ENCODE data around the gene MPPED1. TPM values are rescaled to one million over a fixed set of nuclear protein-coding genes. Genes with fewer than 3 reads are reported as not detected.

Gene MPPED1
- total RNA-seq, 1 experiment from 2014 or later = not detected

DNA sequence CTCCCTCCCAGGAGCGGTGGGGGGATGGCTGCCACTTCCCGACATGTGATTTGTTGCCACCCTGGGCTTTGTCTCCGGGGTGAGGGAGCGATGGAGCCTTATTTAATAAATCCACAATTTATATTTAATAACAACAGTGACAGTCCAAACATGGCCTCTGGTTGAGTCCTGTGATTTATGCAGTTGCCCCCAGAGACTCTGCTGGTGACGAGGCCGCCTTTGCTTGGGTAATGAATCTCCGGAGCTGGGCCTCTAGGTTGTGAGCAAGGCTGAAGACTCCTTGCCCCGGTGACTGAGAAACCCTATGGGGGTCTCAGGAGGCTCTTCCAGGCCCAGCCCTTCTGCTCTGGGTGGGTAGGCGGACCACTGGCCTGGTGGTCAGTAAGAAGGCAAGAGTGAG, 16.7 kb downstream of the MPPED1 start:
- DNase-seq (ENCODE audit: low read depth) = no peak

DNA sequence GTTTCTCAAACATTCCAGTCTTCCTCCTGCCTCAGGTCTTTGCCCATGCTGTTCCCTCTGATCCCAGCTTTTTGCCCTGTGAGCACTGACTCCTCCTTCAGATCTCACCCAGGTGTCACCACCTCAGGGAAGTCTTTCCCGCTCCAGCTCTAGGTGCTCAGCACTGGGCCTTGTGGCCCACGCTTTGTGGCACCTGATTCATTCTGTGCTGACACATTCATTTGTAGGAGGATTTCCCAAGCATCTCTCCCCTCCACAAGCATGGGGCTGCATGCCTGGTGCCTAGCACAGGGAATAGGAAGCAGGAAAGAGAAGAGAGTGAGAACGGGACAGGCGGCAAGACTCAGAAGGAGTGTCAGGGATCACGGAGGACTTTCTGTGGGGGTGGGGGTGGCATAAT, 17.6 kb downstream of the MPPED1 start:
- no peak for DNase-seq (ENCODE audit: low read depth)

DNA sequence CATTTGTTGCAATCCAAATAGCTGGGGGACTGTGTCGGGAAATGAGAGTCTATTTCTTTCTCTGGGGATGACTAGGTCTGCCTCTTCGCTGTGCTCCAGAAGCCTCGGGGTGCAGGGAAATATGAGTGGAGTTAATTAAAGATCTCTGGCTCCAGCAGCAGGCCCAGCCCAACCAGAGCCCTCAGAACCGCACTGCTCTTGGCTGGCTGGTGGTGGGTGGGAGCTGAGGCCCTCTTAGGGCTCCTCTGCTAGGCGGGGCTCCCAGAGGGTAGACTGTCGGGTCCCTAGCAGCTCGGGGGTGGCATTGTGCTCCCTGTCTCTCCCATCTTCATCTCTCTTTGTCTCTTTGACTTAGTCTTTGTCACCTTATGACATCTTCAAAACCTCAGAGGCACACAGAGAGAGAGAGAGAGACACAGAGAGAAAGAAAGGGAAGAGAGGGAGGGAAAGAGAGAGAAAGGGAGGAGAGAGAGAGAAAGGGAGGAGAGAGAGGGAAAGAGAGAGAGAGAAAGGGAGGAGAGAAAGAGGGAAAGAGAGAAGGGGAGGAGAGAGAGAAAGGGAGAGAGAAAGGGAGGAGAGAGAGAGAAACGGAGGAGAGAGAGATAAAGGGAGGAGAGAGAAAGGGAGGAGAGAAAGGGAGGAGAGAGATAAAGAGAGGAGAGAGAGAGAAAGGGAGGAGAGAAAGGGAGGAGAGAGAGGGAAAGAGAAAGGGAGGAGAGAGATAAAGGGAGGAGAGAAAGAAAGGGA, 20.2 kb downstream of the MPPED1 start:
- DNase-seq (ENCODE audit: low read depth) = no peak

DNA sequence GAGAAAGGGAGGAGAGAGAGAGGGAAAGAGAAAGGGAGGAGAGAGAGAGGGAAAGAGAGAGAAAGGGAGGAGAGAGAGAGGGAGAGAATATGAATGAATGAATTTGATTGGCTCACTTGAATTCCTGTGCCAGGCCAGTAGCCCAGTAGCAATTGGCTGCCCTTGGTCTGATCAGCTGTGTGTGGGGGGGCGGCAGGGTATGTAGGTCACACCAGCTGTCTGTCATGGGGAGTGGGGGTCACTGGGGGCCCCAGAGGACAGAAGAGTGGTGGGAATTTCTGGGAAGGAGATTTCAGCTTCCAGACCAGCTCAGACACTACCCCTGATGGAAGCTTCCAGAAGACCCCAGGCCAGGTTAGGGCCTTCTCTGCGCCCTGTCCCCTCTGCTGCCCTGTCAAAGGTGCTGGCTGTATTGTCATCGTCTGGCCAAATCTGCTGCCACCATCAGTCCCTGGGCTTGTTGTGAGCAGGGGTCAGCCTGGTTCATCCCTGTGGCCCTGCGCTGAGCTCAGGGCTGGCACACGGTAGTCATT, 21.1 kb downstream of the MPPED1 start:
- DNase-seq (ENCODE audit: low read depth) = no peak

DNA sequence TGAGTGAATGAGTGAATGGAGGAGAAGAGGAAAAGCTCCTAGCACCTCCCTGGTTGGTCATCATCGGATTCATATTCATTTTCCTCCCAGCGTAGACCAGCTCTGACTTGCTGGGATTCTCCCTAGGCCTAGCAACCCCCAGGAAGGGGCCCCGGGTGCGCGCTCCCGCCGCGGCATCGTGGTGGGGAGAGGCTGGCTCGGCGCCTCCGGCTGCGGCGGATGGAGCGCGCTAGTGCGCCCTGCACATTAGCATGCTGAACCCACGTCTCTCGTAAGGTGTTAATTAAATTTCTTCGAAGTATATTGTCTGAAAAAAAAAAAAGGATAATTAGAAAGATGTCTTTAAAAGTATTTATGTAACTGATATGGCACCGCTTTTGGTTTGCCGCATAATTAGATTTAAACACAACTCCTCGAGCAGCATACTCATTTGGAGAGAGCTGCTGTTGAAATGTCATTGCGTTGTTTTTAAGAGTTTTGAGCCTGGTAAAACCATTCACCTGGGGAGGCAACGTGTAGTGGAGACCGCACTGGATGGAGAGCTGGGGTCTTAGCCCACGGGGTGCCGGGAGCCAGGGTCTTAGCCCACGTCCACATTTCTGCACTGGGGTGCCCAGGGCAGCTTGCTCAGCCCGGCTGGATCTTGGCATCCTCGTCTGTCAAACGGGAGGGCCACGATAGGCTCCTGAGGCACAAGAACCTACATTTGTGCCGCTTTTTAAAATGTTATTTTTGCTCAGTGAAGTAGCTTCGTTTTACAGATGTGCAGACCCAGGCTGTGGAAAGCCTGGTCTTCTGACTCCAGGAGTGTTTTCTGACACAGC, 21.8 kb downstream of the MPPED1 start:
- DNase-seq (ENCODE audit: low read depth) = no peak

DNA sequence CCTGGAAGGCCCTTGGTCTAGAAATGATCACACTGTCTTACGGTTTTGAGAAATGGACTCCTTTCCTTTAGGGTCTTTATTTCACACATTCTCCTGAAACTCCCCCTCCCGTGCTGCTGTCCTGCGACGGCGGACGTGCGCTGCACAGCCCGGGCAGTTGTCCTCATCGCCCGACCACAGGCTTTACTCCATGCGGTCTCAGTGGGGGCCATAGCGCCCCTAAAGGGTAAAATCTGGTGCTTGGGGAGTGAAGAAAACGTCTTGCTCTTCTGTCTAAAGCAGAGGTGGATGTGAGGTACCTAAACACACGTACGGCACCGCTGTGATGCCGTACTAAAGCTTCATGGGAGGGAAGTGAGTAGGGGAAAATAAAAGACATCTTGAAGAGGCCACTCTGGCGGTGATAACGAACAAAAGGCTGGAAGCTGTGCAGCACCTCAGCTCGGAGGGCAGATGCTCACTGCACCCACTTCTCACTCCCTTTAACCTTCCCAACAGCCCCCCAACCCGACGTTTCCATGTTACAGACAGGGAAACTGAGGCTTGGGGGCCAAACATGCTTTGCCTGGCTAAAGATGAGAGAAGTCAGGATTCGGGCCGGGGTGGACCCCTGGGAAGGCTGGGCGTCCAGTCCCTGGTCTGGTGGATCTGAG, 22.6 kb downstream of the MPPED1 start:
- no peak for DNase-seq (ENCODE audit: low read depth)

DNA sequence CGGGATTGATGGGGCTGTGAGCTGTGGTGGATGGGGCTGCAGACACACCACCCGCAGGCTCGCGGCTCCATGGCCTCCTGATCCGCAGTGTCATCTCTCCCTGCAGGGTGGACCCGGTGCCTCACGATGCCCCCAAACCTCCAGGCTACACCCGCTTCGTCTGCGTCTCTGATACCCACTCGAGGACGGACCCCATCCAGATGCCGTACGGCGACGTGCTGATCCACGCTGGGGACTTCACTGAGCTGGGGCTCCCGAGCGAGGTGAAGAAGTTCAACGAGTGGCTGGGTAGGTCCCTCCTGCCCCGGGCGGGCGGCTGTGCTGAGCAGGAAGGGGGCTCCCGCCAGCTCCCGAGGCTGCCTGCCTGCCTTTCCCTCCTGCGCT, 23.1 kb downstream of the MPPED1 start:
- DNase-seq (ENCODE audit: low read depth) = no peak

DNA sequence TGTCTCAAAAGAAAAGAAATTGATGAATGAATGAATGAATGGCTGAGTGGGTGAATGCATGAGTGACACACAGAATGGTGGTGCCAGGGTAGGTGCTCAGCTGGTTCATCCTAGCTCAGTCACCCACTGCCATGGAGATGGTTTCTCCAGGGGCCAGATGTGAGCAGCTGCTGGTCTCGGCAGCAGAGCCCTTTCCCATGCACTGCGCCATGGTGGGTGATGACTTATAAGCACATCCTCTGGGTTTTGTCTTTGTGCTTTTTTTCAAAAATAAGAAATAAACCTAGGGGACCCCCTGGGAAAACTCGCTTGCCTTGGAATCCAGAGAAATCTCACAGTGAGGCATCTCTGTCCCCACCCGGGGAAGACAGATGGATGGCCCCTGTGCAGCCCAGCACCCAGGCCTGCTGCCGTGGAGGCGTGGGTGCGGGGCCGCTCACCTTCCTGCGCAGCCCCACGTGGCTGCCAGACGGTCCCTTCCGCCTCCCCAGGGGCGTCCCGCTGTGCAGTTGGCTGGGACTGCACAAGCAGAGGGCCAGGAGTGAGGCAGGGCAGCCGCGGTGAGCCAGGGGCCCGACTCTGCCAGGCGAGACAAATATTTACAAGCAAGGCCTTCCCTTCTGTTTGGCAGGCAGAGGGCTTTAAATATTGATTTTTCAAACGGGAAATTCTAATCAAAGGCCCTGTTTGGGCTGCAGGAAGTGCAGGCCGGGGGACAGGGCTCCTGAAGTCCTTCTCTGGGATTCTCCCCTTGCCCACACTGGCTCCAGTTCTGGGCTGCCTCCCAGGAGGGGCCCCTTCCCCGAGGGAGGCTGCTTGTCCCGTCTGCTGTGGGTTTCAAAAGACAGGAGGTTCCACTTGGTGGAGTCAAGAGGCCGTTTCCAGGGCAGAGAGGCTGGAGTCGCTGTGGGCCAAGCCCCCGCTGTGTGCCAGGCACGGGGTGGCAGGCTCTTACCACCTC, 24.3 kb downstream of the MPPED1 start:
- DNase-seq (ENCODE audit: low read depth) = no peak

DNA sequence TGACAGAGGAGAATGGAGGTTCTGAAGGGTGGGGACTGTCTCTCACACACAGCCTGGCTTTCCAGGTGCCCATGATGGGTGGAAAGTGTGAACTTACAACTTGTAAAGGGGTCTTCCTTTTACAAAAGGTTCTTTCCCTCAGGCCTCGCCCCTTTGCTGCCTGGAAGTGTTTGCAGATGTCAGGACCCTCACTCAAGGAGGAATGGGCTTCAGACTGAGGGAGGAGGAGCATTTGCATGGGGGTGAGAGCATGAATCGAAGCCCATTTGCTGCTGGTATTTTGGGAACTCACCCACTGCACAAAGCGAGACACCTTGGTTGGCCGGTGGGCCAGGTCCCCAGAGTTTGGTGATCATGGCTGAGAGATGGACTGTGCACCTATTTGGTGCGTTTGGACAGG, 25.1 kb downstream of the MPPED1 start:
- no peak for DNase-seq (ENCODE audit: low read depth)

DNA sequence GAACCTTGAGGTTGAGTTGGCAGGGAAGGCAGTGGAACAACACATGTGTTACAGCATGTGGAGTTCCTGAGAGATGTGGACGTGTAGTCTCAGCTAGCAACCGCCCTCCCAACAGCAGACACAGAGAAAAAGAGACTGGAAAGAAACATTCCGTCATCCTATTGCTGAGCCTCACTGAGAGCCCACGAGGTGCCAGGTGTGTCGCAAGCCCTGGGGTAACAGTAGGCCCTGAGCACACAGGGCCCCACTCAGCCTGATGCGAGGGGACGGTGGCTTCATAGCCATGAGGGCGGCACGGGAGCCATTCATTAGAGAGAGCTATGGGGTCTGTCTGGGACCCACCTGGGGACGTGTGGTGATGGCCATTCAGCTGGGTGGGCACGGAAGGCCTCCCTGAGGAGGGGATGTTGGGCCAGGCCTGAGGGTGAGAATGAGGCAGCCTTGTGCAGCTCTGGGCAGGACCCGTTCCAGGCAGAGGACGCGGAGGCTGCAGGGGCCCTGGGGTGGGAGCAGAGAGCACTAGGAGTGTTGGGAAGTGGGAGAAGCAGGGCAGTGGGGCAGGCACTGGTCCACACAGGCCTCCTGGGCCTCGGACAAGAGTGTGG, 26.2 kb downstream of the MPPED1 start:
- no peak for DNase-seq (ENCODE audit: low read depth)

DNA sequence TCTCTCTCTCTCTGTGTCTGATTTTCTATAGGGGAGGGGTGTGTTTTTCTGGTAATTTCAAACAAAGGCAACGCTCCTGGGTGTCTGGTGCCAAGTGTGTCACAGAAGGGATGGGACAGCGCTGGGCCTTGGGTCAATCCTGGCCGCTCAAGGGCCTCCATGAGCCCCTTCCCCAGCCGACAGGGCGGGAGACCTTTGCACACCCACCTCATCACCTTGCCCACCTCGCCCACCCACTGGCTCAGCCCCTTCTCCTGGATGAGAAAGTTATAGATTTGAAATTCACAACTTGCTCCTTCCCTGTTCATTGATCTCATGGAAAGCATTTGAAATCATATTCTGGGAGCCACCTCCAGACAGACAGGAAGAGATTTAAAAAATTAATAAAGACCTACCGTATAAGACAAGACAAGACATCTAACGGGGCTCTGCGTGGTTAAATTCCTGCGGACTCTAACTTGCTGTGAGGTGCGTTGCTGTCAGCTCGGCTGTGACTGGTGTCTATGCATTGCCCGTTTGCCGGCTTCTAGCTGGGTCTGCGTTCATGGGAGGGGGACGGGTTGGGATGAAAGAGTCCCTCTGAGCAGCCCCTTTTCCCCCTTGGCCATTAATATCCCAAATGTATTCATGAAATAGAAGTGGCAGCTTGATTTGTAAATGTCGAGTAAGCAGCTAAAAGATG, 27.0 kb downstream of the MPPED1 start:
- no peak for DNase-seq (ENCODE audit: low read depth)

DNA sequence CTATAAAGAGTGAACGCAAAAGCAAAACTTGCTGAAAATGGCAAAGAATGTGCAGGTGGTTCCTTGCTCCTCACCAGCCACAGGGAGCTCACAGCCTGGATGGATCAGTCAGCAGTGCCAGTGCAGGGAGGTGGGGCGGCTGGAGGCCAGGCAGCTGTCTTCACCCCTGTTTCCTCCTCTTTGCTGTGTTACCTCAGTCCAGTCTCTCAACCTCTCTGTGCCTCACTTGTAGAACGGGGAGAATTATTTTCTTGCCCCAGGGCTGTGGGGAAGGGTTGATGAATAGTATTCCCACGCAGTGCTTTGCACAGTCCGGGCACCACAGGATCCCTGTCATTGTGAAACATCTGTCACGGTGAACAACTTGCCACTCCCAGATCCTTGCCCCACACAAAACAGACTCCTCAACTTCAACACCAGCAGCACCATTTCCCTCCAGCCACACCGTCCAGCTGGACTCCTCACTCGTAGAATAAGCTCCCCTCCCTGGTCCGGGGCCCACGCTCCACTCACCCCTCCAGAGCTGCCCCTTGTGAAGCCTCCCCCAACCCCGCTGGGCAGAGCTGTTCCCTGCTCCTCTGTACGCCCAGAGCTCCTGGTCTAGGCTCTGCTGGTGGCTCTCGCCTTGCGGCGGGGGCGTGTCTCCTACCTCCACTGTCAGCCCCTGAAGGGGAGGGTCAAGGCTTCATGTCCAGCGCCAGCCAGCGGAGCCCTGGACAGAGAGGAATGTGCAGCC, 27.7 kb downstream of the MPPED1 start:
- DNase-seq (ENCODE audit: low read depth) = no peak

DNA sequence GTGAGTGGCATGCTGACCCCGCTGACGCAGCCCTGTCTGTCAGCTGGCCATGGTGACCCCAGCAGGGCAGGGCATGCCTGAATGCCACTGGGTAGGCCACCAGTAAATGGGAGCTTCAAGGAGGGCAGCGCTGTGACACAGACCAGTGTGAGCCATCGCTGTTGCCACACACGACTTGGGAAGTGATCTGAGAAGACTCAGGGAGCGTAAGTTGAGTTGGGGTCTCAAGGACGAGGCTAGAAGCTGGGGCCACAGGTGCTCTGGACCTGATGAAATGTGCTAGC, 28.2 kb downstream of the MPPED1 start:
- DNase-seq (ENCODE audit: low read depth) = no peak

DNA sequence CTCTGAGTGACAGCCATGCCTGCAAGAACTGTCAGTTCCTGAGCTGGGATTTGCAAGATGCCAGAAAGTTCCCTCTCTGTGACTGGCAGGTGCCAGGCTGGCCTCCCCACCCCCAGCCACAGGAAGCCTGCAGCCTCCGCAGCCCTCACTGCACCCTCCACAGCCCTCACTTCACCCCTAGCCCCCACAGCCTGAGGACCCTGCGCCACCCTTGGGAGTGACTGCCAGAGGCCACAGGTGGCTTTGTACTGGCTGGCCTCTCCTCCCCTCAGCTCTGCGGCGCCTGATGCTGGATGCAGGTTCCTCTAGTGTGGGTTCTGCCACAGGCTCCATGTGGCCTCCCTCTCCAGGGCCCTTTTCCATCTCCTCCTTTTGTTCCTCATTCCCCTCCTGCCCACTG, 28.7 kb downstream of the MPPED1 start:
- DNase-seq (ENCODE audit: low read depth) = no peak

DNA sequence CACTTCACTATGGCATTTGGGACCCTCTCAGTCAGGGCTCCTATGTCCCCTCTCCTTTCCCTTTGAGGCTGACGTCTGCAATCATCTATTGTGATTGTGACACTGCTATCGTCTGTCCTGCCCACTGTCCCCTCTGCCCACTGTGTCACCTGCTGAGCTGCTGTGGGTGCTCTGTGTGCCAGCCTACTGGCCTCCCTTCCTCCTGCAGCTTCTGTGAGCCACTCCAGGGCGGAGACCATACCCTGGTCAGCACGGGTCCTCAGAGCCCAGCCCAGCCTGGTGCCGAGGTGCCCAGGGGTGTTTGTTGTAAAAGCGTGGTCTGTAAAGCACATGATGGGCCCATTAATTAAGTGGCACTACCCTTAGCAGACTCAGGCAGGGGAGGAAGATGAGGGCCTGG, 29.4 kb downstream of the MPPED1 start:
- no peak for DNase-seq (ENCODE audit: low read depth)

DNA sequence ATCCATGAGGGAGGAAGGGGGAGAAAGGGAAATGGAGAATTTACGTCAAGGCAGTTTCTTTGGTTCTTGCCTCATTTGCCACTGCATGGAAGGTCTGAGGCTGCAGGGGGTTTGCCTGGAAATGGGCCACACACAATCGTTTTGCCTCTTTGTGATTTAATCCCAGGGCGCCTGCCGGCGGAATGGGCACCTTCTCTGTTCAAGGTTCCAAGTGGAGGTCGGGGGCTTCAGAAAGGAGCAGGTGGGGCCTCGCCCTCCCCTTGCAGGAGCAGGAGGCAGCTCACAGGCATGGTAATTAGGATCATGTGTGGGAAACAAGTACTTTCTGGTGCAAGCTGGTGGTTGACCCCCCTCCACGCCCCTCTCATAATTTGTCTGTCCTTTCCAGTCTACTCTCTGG, 29.9 kb downstream of the MPPED1 start:
- DNase-seq (ENCODE audit: low read depth) = no peak

DNA sequence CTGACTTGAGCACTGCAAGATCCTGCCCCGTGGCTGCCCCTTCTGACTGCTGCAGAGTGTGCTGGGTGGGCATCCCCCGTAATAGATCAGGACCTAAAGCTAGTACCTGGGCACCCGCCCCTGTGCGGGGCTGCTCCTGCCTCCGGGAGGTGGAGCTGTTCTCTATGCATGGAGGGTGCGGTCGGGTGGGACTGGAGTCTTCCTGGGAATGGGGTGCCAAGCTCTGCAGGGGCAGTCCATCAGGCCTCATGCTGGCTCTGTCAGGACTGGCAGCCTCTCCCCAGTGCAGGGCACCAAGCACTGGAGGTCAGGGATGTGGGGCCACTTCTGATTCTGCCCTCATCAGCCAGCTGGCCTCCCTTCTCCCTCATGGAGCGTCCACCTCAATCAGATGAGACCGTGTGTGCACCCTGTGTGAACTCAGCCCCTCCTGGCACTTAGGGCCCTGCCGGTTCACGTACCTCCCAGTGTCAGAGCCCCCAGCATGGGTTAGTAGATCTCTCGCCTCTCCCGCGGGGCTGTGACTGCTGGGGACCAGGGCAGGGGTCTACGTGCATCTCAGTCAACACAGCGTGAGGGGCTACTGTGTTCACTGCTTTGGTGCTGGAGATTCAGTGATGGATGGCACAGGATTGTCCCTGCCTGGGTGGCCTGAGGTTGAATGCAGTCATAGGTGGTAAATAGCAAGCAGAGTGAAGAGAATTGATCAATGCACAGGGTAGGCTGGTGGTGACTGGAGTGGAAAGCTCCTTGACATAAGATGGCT, 30.8 kb downstream of the MPPED1 start:
- no peak for DNase-seq (ENCODE audit: low read depth)

DNA sequence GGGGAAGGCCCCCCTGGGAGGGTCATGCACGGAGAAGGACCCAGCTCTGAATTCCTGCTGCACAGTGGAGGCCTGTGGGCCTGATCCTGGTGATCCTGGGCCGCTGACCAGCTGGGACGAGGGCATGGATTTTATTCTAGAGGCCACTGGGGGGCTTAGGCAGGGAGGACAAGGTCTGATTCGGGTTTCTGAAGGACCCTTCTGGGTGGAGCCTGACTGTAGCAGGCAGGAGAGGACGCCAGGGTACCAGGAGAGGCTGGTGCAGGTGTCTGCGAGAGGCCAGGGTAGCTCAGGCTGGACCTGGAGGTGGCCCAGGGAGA, 31.3 kb downstream of the MPPED1 start:
- no peak for DNase-seq (ENCODE audit: low read depth)

All from LHCN-M2 (cell line).